ENCODE measurements around the gene PREX1.

DNA sequence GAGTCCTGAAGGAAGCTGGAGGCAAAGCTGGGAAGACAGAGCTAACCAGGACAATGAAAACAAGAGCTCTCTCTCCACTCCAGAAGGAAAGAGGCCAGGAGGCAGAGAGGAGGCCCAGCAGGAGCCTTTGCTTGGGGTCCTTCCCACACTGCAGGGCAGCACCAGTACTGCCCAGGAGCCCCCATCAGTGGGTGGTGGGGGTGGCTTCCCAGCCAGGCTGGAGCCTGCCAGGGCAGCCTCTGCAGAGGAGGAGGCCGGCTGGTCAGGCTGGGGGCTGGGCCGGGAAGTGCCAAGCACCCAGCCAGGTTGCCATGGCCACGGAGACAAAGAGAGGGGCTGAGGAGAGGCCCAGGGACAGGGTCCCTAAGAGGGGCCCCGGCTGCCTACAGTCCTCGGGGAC lies 33.4 kb downstream of the PREX1 start:
- TF ChIP-seq, protein P1, sequence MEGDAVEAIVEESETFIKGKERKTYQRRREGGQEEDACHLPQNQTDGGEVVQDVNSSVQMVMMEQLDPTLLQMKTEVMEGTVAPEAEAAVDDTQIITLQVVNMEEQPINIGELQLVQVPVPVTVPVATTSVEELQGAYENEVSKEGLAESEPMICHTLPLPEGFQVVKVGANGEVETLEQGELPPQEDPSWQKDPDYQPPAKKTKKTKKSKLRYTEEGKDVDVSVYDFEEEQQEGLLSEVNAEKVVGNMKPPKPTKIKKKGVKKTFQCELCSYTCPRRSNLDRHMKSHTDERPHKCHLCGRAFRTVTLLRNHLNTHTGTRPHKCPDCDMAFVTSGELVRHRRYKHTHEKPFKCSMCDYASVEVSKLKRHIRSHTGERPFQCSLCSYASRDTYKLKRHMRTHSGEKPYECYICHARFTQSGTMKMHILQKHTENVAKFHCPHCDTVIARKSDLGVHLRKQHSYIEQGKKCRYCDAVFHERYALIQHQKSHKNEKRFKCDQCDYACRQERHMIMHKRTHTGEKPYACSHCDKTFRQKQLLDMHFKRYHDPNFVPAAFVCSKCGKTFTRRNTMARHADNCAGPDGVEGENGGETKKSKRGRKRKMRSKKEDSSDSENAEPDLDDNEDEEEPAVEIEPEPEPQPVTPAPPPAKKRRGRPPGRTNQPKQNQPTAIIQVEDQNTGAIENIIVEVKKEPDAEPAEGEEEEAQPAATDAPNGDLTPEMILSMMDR (IDR thresholded peaks at IDR 0.05; ENCODE audit: low read depth, low read length), result no peak
- no peak for TF ChIP-seq POLR2A (IDR thresholded peaks at IDR 0.05; ENCODE audit: extremely low read depth, insufficient read length)
- TF ChIP-seq, protein P2, sequence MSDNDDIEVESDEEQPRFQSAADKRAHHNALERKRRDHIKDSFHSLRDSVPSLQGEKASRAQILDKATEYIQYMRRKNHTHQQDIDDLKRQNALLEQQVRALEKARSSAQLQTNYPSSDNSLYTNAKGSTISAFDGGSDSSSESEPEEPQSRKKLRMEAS (IDR thresholded peaks at IDR 0.05; ENCODE audit: low read depth, low read length), result no peak
